ENCODE data around the gene SFI1. TPM values are rescaled to one million over a fixed set of nuclear protein-coding genes. Genes with fewer than 3 reads are reported as not detected.

The SFI1 gene
- polyA plus RNA-seq, 1 donor (not counting 4 experiments of a cell fraction or from before 2014, with no cell fraction given): 10.7 TPM

- FAIRE-seq: peak; percentile 95
- TF ChIP-seq EZH2 (IDR thresholded peaks at IDR 0.05; ENCODE audit: low read length) (no peak), CTCF (optimal IDR thresholded peaks at IDR 0.05 in 1 of 3, IDR thresholded peaks at IDR 0.05 in 1 of 3, conservative IDR thresholded peaks at IDR 0.05 in 1 of 3; ENCODE audit: extremely low read depth in 1 of 3, insufficient read depth in 2 of 3, low read length in 3 of 3) (no peak)
These were observed 150.1 kb downstream of the SFI1 start for GRCh38 chr22:31646186-31647019.

GRCh38 chr22:31647066-31647465, 150.7 kb downstream of the SFI1 start:
- peak overlapping the region; percentile 70 for H3K4me2 ChIP-seq (ENCODE audit: control insufficient read depth, extremely low read depth, insufficient read depth, low read depth, low read length)

More at GRCh38 chr22:31646186-31647019, 150.1 kb downstream of the SFI1 start:
- Histone ChIP-seq H3K9me1 (ENCODE audit: control insufficient read depth, extremely low read depth, insufficient read depth, low read length) (no peaks in the 10 kb centered on the region), H3K9ac (ENCODE audit: control insufficient read depth, extremely low read depth, insufficient read depth, low read length) (peak overlapping the region; percentile 73), H3K79me2 (ENCODE audit: control insufficient read depth, insufficient read depth, low read length) (peaks cover 61% of the 10 kb centered on the region), H3K4me1 (ENCODE audit: control insufficient read depth, extremely low read depth, insufficient read depth, low read length) (peaks cover 47% of the 10 kb centered on the region), H3K9me3 (ENCODE audit: control insufficient read depth, low read depth, low read length) (no peaks in the 10 kb centered on the region), H3K27ac (ENCODE audit: control insufficient read depth, insufficient read depth, low read length) (peak overlapping the region; percentile 96), H3K4me3 (ENCODE audit: control insufficient read depth in 2 of 3, extremely low read depth in 1 of 3, insufficient read depth in 2 of 3, low read depth in 1 of 3, low read length in 3 of 3) (peak overlapping the region in 1 of 3 experiments; percentile 29), H3K27me3 (ENCODE audit: control insufficient read depth, extremely low read depth, insufficient read depth, low read length) (no peaks in the 10 kb centered on the region), H3K36me3 (ENCODE audit: control insufficient read depth in 2 of 2, extremely low read depth in 1 of 2, insufficient read depth in 2 of 2, low read length in 2 of 2) (peaks cover 9 to 26% of the 10 kb centered on the region in 2 experiments), H4K20me1 (ENCODE audit: control insufficient read depth, extremely low read depth, insufficient read depth, low read length) (no peaks in the 10 kb centered on the region), H2AFZ (ENCODE audit: control insufficient read depth, low read length) (no peak overlapping the region), H3K4me2 (ENCODE audit: control insufficient read depth, extremely low read depth, insufficient read depth, low read depth, low read length) (peak overlapping the region; percentile 70)
- peak; percentile 87 for DNase-seq (ENCODE audit: low read depth, low spot score)
- dilution Hi-C loops (cut with MboI; ENCODE audit: extremely low pct_ligation_motif_present, low sequenced_read_pairs): no loop called here

More at GRCh38 chr22:31647066-31647465, 150.7 kb downstream of the SFI1 start:
- DNase-seq (ENCODE audit: low read depth, low spot score): no peak
- Histone ChIP-seq H3K9ac (ENCODE audit: control insufficient read depth, extremely low read depth, insufficient read depth, low read length) (peak overlapping the region; percentile 73), H3K27me3 (ENCODE audit: control insufficient read depth, extremely low read depth, insufficient read depth, low read length) (no peaks in the 10 kb centered on the region), H3K4me1 (ENCODE audit: control insufficient read depth, extremely low read depth, insufficient read depth, low read length) (peaks cover 48% of the 10 kb centered on the region), H3K27ac (ENCODE audit: control insufficient read depth, insufficient read depth, low read length) (peak overlapping the region; percentile 96), H3K79me2 (ENCODE audit: control insufficient read depth, insufficient read depth, low read length) (peaks cover 61% of the 10 kb centered on the region), H4K20me1 (ENCODE audit: control insufficient read depth, extremely low read depth, insufficient read depth, low read length) (no peaks in the 10 kb centered on the region), H3K9me1 (ENCODE audit: control insufficient read depth, extremely low read depth, insufficient read depth, low read length) (no peaks in the 10 kb centered on the region), H3K36me3 (ENCODE audit: control insufficient read depth in 2 of 2, extremely low read depth in 1 of 2, insufficient read depth in 2 of 2, low read length in 2 of 2) (peaks cover 9 to 20% of the 10 kb centered on the region in 2 experiments), H3K4me3 (ENCODE audit: control insufficient read depth in 2 of 3, extremely low read depth in 1 of 3, insufficient read depth in 2 of 3, low read depth in 1 of 3, low read length in 3 of 3) (peak overlapping the region in 2 of 3 experiments; percentile 15 to 29), H2AFZ (ENCODE audit: control insufficient read depth, low read length) (no peak overlapping the region), H3K9me3 (ENCODE audit: control insufficient read depth, low read depth, low read length) (no peaks in the 10 kb centered on the region)
- no peak for FAIRE-seq
- dilution Hi-C loops (cut with MboI; ENCODE audit: extremely low pct_ligation_motif_present, low sequenced_read_pairs): no loop called here
- TF ChIP-seq EZH2 (IDR thresholded peaks at IDR 0.05; ENCODE audit: low read length) (no peak), CTCF (optimal IDR thresholded peaks at IDR 0.05 in 1 of 3, IDR thresholded peaks at IDR 0.05 in 1 of 3, conservative IDR thresholded peaks at IDR 0.05 in 1 of 3; ENCODE audit: extremely low read depth in 1 of 3, insufficient read depth in 2 of 3, low read length in 3 of 3) (no peak)
